Tibial nerve (tissue), 4 donors: ENCODE data around the gene KCTD16.

Experiments
- CTCF ChIP-seq, 5 experiments: fragments of 200-600 bp in 3 of 5; fragments of 450-650 bp in 2 of 5; sonication (generic) in 3 of 5; IDR thresholded peaks; one replicate each; pipeline ENCODE4 v1.5.1; 2016 to 2019; ENCODE audit warnings: antibody characterized with exemption in 5 of 5, mild to moderate bottlenecking in 3 of 5, moderate library complexity in 2 of 5
- EP300 ChIP-seq, 2 donors: sonication (generic); formaldehyde crosslinking; IDR thresholded peaks; one replicate each; pipeline ENCODE4 v1.6.1; 2017; ENCODE audit warnings: antibody characterized with exemption in 2 of 2, mild to moderate bottlenecking in 1 of 2
- POLR2A ChIP-seq, 2 donors: fragments of 450-650 bp; IDR thresholded peaks; one replicate each; pipeline ENCODE4 v1.6.1; 2017; ENCODE audit warnings: antibody characterized with exemption in 2 of 2, mild to moderate bottlenecking in 2 of 2, moderate library complexity in 2 of 2

GRCh38 chr5:144275329-144275728, 104.7 kb downstream of the KCTD16 start:
- no peak for TF ChIP-seq POLR2A (IDR thresholded peaks at IDR 0.05)
- TF ChIP-seq CTCF (IDR thresholded peaks at IDR 0.05) = no peak
- TF ChIP-seq EP300 (IDR thresholded peaks at IDR 0.05) = no peak
